ENCODE results near the gene MIPEP.

The MIPEP gene

GRCh38 chr13:23680845-23681669, 208.1 kb downstream of the MIPEP start:
- DNase-seq (ENCODE audit: low spot score): no peak
